GM21360 (cell line): Measurements from ENCODE around the gene BCL10.

Experiments
- ATAC-seq: cut with Tn5 transposase; IDR thresholded peaks from one replicate; pipeline ENCODE4 v1.9.1; 2021; ENCODE audit warnings: mild to moderate bottlenecking, moderate library complexity; ENCODE audit not compliant: unreplicated experiment

Gene BCL10

DNA sequence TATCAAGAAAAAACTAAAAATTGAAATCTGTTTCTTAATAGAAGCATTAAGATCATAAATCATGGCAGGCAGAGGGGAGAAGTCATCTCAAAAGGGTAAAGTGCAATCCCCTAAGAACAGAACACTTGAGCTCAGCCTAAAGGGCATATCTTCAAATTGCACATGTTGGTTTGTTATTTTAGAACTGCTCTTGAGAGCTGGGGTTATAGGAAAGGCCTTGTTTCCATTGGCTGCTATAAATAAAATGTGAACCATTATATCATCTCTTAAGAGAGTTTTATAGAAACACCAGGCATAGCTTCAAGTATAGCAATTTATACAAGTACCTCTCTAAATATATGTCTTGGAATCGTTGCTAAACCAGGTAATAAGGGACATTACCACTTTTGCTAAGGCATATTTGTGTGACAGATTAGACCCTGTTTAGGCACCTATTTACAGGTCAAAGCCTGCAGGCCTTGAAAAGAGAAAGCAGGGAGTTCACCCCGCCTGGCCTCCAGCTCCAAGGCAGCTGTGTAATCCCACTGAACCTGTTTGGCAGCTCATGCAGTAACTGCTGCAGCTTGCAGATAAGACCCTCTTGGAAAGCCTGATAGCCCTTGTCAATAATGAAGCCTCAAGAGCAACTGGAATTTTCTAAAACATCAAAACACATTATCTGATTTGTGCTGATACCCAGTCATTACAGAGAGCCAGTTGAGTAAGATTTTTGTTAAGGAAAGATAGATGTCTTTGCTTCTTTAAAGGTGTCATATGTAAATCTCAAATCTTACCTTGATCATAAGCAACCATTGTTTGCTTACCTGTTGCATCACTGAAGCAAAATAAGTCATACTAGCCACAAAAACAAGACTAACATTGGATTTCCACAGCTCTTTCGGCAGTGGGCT is 51.5 kb downstream of the BCL10 start:
- ATAC-seq: no peak

DNA sequence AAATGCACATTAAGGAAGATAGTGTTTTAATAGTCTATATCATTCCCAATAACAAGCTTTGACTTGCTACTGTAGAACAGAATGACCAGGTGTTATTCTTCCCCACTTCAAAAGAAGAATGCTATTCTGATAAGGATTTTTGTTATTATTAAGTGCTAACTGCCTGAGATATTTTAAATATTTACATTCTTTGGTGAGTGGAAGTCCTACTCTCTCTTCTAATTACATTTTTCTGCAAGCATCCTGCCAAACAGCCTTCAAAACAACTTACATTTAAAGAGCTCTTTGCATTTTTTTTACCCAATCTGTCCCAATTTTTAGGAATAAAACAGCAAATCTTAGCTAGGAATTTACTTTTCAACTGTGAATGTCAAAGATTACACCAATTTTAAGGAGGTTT is 52.1 kb downstream of the BCL10 start:
- ATAC-seq: no peak

DNA sequence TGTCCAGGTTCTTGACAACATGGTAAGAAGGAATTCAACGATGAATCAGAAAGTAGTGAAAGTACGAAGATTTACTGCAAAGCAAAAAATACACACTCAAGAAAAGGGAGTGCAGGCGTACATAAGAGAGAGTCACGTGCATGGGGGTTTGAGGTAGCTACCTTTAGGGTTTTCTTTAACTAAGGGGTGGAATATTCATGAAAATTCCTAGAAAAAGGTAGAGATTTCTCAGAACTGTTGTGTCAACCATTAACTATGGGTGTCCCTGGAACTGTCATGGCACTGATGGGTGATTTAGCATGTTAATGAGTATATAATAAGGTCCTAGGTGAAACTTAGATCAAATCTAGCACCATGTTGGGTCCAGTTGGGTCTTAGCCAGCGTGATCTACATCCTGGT is 53.1 kb downstream of the BCL10 start:
- no peak for ATAC-seq

DNA sequence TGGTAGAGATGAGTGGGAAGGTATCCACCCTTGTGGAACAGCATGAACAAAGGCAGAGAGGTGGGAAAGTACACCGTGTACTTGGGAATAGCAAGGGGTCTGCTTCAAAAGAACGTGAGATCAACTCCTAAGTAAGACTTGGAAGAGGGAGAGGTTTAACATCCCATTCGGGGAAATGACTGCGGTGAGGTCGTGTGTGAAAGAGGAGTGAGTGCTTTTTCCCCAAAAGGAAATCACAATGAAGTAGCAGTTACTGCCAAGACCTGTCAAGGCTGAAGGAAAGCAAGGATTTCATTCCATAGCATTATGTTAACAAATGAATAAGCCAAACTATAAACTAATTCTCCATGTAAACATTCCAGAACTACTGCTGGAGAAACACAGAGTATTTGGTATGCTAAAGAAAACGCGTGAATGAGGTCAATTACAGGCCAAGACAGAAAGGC is 55.7 kb downstream of the BCL10 start:
- ATAC-seq: no peak

DNA sequence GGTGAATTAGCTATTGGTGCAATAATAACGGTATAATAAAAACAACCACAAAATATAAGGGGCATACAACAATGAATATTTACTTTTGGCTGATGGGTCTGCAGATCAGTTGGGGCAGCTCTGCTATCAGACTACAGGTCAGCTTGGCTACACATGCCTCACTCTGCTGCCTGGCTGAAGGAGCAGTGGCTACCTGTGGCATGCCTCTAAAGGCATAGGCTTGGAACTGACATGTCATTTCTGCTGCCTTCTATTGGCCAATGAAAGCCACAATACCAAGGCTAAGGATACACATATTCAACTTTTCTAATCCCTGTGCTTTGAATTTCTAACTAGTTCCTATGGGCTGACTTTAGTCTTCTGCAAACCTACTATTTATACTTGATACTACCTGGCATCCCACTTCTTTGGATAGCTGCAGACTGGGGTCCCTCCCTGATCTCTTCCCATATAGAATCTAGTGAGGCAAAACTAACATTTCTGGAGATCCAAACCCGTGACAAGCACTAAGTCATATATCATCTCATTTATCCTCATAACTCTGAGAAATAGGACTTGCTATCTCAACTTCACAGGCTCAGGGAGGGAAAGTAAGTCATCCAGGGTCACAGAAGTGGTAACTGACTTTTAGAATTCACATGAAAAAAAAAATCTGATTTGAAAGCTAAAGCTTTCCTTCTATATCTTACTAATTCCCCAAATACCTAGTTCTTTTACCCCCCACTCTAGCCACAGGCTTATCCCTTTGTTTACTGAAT is 56.4 kb downstream of the BCL10 start:
- no peak for ATAC-seq

DNA sequence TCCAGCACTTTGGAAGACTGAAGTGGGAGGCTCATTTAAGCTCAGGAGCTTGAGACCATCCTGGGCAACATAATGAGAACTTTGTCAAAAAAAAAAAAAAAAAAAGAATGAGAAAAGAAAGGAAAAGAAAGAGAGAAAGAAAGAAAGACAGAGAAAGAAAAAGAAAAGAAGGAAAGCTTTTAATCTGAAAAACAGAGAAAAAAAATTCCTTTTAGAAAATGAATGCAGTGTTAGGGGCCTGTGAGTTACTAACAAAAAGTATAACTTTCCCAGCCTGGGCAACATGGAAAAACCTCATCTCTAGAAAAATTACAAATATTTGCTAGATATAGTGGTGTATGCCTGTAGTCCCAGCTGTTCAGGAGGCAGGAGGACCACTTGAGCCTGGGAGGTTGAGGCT is 59.7 kb downstream of the BCL10 start:
- no peak for ATAC-seq
